IMR-90 (cell line): Measurements from ENCODE around the gene RELT. TPM values are rescaled to one million over a fixed set of nuclear protein-coding genes. Genes with fewer than 3 reads are reported as not detected.

ENCODE experiments used
- ATAC-seq: fragments of 200-7000 bp; cut with Tn5 transposase; 2 replicates; pipeline ENCODE4 v1.9.1; 2020; ENCODE audit warnings: low read depth, mild to moderate bottlenecking, moderate library complexity
- BruUV-seq: library from RNA; stranded (reverse); fragments of 400-500 nt; replicated peaks from 2 replicates; lab custom pipeline; 2021; lab: Mats Ljungman, UMichigan
- CTCF ChIA-PET: fragments of 300-600 bp; formaldehyde crosslinking; extraction: SDS; loops from one replicate; lab custom pipeline; 2021; ENCODE audit warnings: antibody characterized with exemption; lab: Yijun Ruan, JAX
- POLR2A ChIA-PET: fragments of 300-600 bp; sonication (Branson Sonifier 250); formaldehyde crosslinking; loops from one replicate; lab custom pipeline; 2022; ENCODE audit warnings: antibody characterized with exemption; ENCODE audit not compliant: unreplicated experiment; lab: Charles Lee
- DNase-seq: peaks from one replicate; pipeline ENCODE4 v3.0.0; 2013
- H2AFZ ChIP-seq: replicated peaks from 2 replicates; pipeline ENCODE3; 2013; ENCODE audit warnings: low read length, mild to moderate bottlenecking; ENCODE audit not compliant: poor library complexity
- H2AK5ac ChIP-seq: 2 replicates; pipeline ENCODE4 v1.6.1; 2013; ENCODE audit warnings: low read depth, low read length, inconsistent platforms
- H2AK9ac ChIP-seq: replicated peaks from 2 replicates; pipeline ENCODE3; 2013; ENCODE audit warnings: mild to moderate bottlenecking, low read depth, low read length, moderate library complexity; ENCODE audit not compliant: poor library complexity
- H2BK120ac ChIP-seq: 2 replicates; pipeline ENCODE4 v1.6.1; 2013; ENCODE audit warnings: low read depth, low read length, inconsistent platforms
- H2BK15ac ChIP-seq: 3 replicates; pipeline ENCODE4 v1.6.1; 2013; ENCODE audit warnings: low read depth, low read length, inconsistent platforms
- H2BK20ac ChIP-seq: 2 replicates; pipeline ENCODE4 v1.6.1; 2013; ENCODE audit warnings: low read depth, mild to moderate bottlenecking, inconsistent platforms, low read length, moderate library complexity
- H2BK5ac ChIP-seq: 2 replicates; pipeline ENCODE4 v1.6.1; 2013; ENCODE audit warnings: mild to moderate bottlenecking, low read depth, low read length, inconsistent platforms; ENCODE audit not compliant: poor library complexity, severe bottlenecking
- H3K14ac ChIP-seq: replicated peaks from 2 replicates; pipeline ENCODE4 v1.6.1; 2013; ENCODE audit warnings: low read depth, low read length, inconsistent platforms
- H3K18ac ChIP-seq: 2 replicates; pipeline ENCODE4 v1.6.1; 2013; ENCODE audit warnings: low read depth, low read length, control low read depth
- H3K23ac ChIP-seq: 2 replicates; pipeline ENCODE4 v1.6.1; 2013; ENCODE audit warnings: low read depth, low read length, inconsistent platforms
- H3K27ac ChIP-seq: 2 replicates; pipeline ENCODE4 v1.5.1; 2013; ENCODE audit warnings: mild to moderate bottlenecking, control low read depth, low read length; ENCODE audit not compliant: insufficient read depth
- H3K27me3 ChIP-seq: 2 replicates; pipeline ENCODE4 v1.6.1; 2013; ENCODE audit warnings: low read length; ENCODE audit not compliant: control insufficient read depth, insufficient read depth
- H3K36me3 ChIP-seq: 2 replicates; pipeline ENCODE4 v1.6.1; 2013; ENCODE audit warnings: low read length, mixed read lengths; ENCODE audit not compliant: control insufficient read depth, insufficient read depth
- H3K4ac ChIP-seq: 2 replicates; pipeline ENCODE4 v1.6.1; 2013; ENCODE audit warnings: low read depth, low read length, inconsistent platforms
- H3K4me1 ChIP-seq: 2 replicates; pipeline ENCODE4 v1.6.1; 2013; ENCODE audit warnings: low read length, mixed read lengths; ENCODE audit not compliant: control insufficient read depth, insufficient read depth
- H3K4me2 ChIP-seq: 2 replicates; pipeline ENCODE4 v1.6.1; 2013; ENCODE audit warnings: low read depth, mild to moderate bottlenecking, control low read depth, low read length, moderate library complexity
- H3K4me3 ChIP-seq: 2 replicates; pipeline ENCODE4 v1.5.1; 2013; ENCODE audit warnings: low read depth, mild to moderate bottlenecking, control low read depth, low read length, moderate library complexity; ENCODE audit not compliant: insufficient read depth
- H3K56ac ChIP-seq: 2 replicates; pipeline ENCODE4 v1.6.1; 2013; ENCODE audit warnings: low read length, inconsistent platforms; ENCODE audit not compliant: insufficient read depth; ENCODE audit errors: extremely low read depth
- H3K79me1 ChIP-seq, 2 experiments: 2 replicates each; pipeline ENCODE4 v1.6.1; 2013; ENCODE audit warnings: low read length in 2 of 2, inconsistent platforms in 1 of 2, low read depth in 1 of 2
- H3K9ac ChIP-seq: 2 replicates; pipeline ENCODE4 v1.6.1; 2013; ENCODE audit warnings: low read depth, low read length, control low read depth
- H3K9me1 ChIP-seq: 2 replicates; pipeline ENCODE4 v1.6.1; 2013; ENCODE audit warnings: low read length, inconsistent platforms; ENCODE audit not compliant: insufficient read depth
- H3K9me3 ChIP-seq: 2 replicates; pipeline ENCODE4 v1.6.1; 2013; ENCODE audit warnings: low read length; ENCODE audit not compliant: control insufficient read depth, insufficient read depth
- H4K20me1 ChIP-seq: 2 replicates; pipeline ENCODE4 v1.6.1; 2013; ENCODE audit warnings: low read length, inconsistent platforms; ENCODE audit not compliant: insufficient read depth
- H4K5ac ChIP-seq: 2 replicates; pipeline ENCODE4 v1.6.1; 2013; ENCODE audit warnings: mild to moderate bottlenecking, low read depth, low read length, control low read depth
- H4K8ac ChIP-seq, 2 experiments: 2 replicates each; pipeline ENCODE4 v1.6.1; 2013; ENCODE audit warnings: low read depth in 2 of 2, low read length in 2 of 2, control low read depth in 1 of 2, inconsistent platforms in 1 of 2
- H4K91ac ChIP-seq: 2 replicates; pipeline ENCODE4 v1.6.1; 2013; ENCODE audit warnings: low read depth, low read length, inconsistent platforms; ENCODE audit not compliant: insufficient read depth
- BHLHE40 ChIP-seq: fragments of 150-350 bp; IDR thresholded peaks from 2 replicates; pipeline ENCODE4 v1.6.1; 2016; ENCODE audit warnings: mild to moderate bottlenecking, low read depth, low read length
- CEBPB ChIP-seq: IDR thresholded peaks from 2 replicates; pipeline ENCODE4 v1.6.1; 2012; ENCODE audit warnings: low read depth, low read length, improper control_type of control experiment
- CHD1 ChIP-seq: IDR thresholded peaks from 2 replicates; pipeline ENCODE4 v1.6.1; 2012; ENCODE audit warnings: low read depth, low read length, improper control_type of control experiment
- CTCF ChIP-seq: conservative IDR thresholded peaks from 2 replicates; pipeline ENCODE4 v1.5.1; 2012; ENCODE audit warnings: mild to moderate bottlenecking, low read depth, low read length, improper control_type of control experiment
- ELK1 ChIP-seq: fragments of 150-350 bp; IDR thresholded peaks from 2 replicates; pipeline ENCODE4 v1.6.1; 2016; ENCODE audit warnings: low read depth, mild to moderate bottlenecking, low read length, moderate library complexity, borderline replicate concordance
- FOS ChIP-seq: fragments of 150-350 bp; IDR thresholded peaks from 2 replicates; pipeline ENCODE4 v1.6.1; 2016; ENCODE audit warnings: low read depth, low read length
- MAFK ChIP-seq: IDR thresholded peaks from 2 replicates; pipeline ENCODE4 v1.6.1; 2012; ENCODE audit warnings: low read depth, low read length, improper control_type of control experiment
- MAZ ChIP-seq: IDR thresholded peaks from 2 replicates; pipeline ENCODE4 v1.6.1; 2012; ENCODE audit warnings: low read depth, mild to moderate bottlenecking, low read length, improper control_type of control experiment, moderate library complexity, borderline replicate concordance
- MXI1 ChIP-seq: IDR thresholded peaks from 2 replicates; pipeline ENCODE4 v1.6.1; 2012; ENCODE audit warnings: low read depth, mild to moderate bottlenecking, low read length, moderate library complexity, borderline replicate concordance
- NFE2L2 ChIP-seq: fragments of 150-350 bp; IDR thresholded peaks from 2 replicates; pipeline ENCODE4 v1.6.1; 2016; ENCODE audit warnings: low read depth, mild to moderate bottlenecking, low read length
- POLR2A ChIP-seq: IDR thresholded peaks from 2 replicates; pipeline ENCODE4 v1.6.1; 2012; ENCODE audit warnings: mild to moderate bottlenecking, low read depth, low read length
- RAD21 ChIP-seq: IDR thresholded peaks from 2 replicates; pipeline ENCODE4 v1.6.1; 2012; ENCODE audit warnings: low read length, improper control_type of control experiment
- RCOR1 ChIP-seq: IDR thresholded peaks from 2 replicates; pipeline ENCODE4 v1.6.1; 2012; ENCODE audit warnings: mild to moderate bottlenecking, low read length, improper control_type of control experiment; ENCODE audit not compliant: insufficient replicate concordance
- RFX5 ChIP-seq: IDR thresholded peaks from 2 replicates; pipeline ENCODE4 v1.8.0; 2012; ENCODE audit warnings: low read depth, mild to moderate bottlenecking, low read length, moderate library complexity
- SMC3 ChIP-seq: fragments of 150-350 bp; IDR thresholded peaks from 2 replicates; pipeline ENCODE4 v1.6.1; 2016; ENCODE audit warnings: low read depth, mild to moderate bottlenecking, antibody characterized with exemption, low read length, moderate library complexity
- WGBS, 2 experiments: methylation state at CpG; one replicate each; pipeline versions ENCODE4 v1.1.5 to v1.1.7; 2013; ENCODE audit warnings: missing lambda C conversion rate in 2 of 2; ENCODE audit not compliant: insufficient read length in 1 of 2; ENCODE audit errors: extremely low coverage in 2 of 2; 5-methylcytosine and 5-hydroxymethylcytosine counted together
- dilution Hi-C: fragments of 300-500 bp; cut with HindIII; formaldehyde crosslinking; loops from one replicate; pipeline ENCODE4 v1.14.3; 2018; ENCODE audit warnings: low sequenced_read_pairs; ENCODE audit not compliant: unreplicated experiment
- in situ Hi-C: fragments of 300-500 bp; cut with MboI; formaldehyde crosslinking; loops from 3 replicates; pipeline ENCODE4 v1.14.3; 2019; ENCODE audit warnings: low sequenced_read_pairs, inconsistent platforms, mixed read lengths
- intact Hi-C: fragments of 100-400 bp; cut with micrococcal nuclease; formaldehyde crosslinking; loops from 2 replicates; pipeline ENCODE4 v1.10.0; 2022
- polyA plus RNA-seq, 3 experiments: library from polyadenylated mRNA; depleted of rRNA; stranded (reverse); fragments of >200 nt; gene quantifications; 2 replicates each; pipeline ENCODE4 v1.2.3, GENCODE V29; 2012; ENCODE audit warnings: low replicate concordance in 1 of 3
- total RNA-seq: library from RNA; depleted of rRNA; stranded (reverse); fragments of >200 nt; gene quantifications from 2 replicates; pipeline ENCODE4 v1.2.3, GENCODE V29; 2012
- TF ChIP-seq, protein P1 (sequence below): fragments of 150-350 bp; IDR thresholded peaks from 2 replicates; pipeline ENCODE4 v1.6.1; 2017; ENCODE audit warnings: mild to moderate bottlenecking, antibody characterized with exemption, low read length, low read depth

Gene RELT
- total and polyA plus RNA-seq, 2 of the 4 experiments (the other 2 are of a cell fraction), result 2.3 to 5.3 TPM

- BruUV-seq, result no TSS peak
- CTCF ChIA-PET, result interaction anchor here (0.5 kb wide), 1 partner anchor 237 kb away, joined by 3 read pairs; no protein-coding TSS in a partner anchor
- in situ Hi-C loops, result no loop called here
Observed at GRCh38 chr11:73358071-73358470, 18.1 kb upstream of the RELT start.

More at GRCh38 chr11:73358071-73358470, 18.1 kb upstream of the RELT start:
- no peak overlapping the region for H3K4me3 ChIP-seq
- TF ChIP-seq BHLHE40 (no peak), CEBPB (no peak), POLR2A (no peak), SMC3 (no peak), NFE2L2 (no peak), CTCF (no peak), MXI1 (no peak), MAZ (no peak), RCOR1 (no peak), FOS (no peak), ELK1 (no peak), RFX5 (no peak), MAFK (no peak), RAD21 (no peak), CHD1 (no peak)
- TF ChIP-seq, protein P1, sequence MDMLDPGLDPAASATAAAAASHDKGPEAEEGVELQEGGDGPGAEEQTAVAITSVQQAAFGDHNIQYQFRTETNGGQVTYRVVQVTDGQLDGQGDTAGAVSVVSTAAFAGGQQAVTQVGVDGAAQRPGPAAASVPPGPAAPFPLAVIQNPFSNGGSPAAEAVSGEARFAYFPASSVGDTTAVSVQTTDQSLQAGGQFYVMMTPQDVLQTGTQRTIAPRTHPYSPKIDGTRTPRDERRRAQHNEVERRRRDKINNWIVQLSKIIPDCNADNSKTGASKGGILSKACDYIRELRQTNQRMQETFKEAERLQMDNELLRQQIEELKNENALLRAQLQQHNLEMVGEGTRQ, result no peak
- peaks cover 47% of the 10 kb centered on the region for H4K20me1 ChIP-seq
- H3K9me3 ChIP-seq, result no peaks in the 10 kb centered on the region
- H3K9me1 ChIP-seq, result peaks cover 10% of the 10 kb centered on the region
- POLR2A ChIA-PET, result no interaction called here
- H2AFZ ChIP-seq, result peak overlapping the region; percentile 14
- WGBS, 2 experiments, result 80% methylated on average over 2 of the region's 5 CpGs; no CpG with 5 or more reads in 1 of the 2 experiments
- no peak overlapping the region for H4K8ac ChIP-seq
- H2BK120ac ChIP-seq, result no peak overlapping the region
- peaks cover 15 to 70% of the 10 kb centered on the region in 2 experiments for H3K79me1 ChIP-seq
- H4K91ac ChIP-seq, result no peak overlapping the region
- H3K56ac ChIP-seq, result no peak overlapping the region
- H3K23ac ChIP-seq, result no peak overlapping the region
- no peak overlapping the region for H3K18ac ChIP-seq
- H3K4me2 ChIP-seq, result no peak overlapping the region
- peak overlapping the region; percentile 74 for H2AK9ac ChIP-seq
- peak overlapping the region; percentile 29; the same call in 1 of the 2 replicates for H3K4ac ChIP-seq
- peak overlapping the region; percentile 48; the same call in 1 of the 2 replicates for H3K14ac ChIP-seq
- no peak overlapping the region for H2BK15ac ChIP-seq
- dilution Hi-C loops (no loop called here), intact Hi-C loops (no loop called here)
- no peak overlapping the region for H4K5ac ChIP-seq
- H2AK5ac ChIP-seq, result no peak overlapping the region; the same call in 1 of the 2 replicates
- DNase-seq (peak; percentile 56), ATAC-seq (peak; percentile 76)
- H2BK5ac ChIP-seq, result no peak overlapping the region
- no peaks in the 10 kb centered on the region for H3K27me3 ChIP-seq
- H3K4me1 ChIP-seq, result peaks cover 9% of the 10 kb centered on the region; the same call in 1 of the 2 replicates
- H3K27ac ChIP-seq, result no peak overlapping the region
- no peak overlapping the region for H3K9ac ChIP-seq
- peaks cover 81% of the 10 kb centered on the region for H3K36me3 ChIP-seq
- H2BK20ac ChIP-seq, result no peak overlapping the region
